Measurements from ENCODE around the gene MAZ. TPM values are rescaled to one million over a fixed set of nuclear protein-coding genes. Genes with fewer than 3 reads are reported as not detected.

Gene MAZ
- total and polyA plus RNA-seq, 4 donors = 94.9 to 170 (median 136) TPM

DNA sequence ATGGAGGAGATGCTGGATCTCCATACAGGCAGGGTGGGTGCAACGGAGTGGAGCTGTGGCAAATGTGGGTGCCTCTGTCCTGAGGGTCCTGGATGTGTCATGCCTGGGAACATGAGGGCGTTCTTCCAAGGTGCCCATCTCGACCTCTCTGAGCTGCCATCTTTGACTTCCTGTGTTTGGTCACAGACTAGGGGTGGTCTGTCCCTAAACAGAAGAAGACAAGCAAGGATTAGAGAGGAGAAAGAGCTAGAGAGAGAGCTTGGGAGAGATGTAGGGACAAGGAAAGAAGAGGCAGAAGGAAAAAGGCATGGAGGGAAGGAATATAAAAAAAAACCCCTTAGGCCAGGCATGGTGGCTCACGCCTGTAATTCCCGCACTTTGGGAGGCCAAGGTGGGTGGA is 31.6 kb upstream of the MAZ start:
- Histone ChIP-seq H3K9ac (ENCODE audit: insufficient read depth in 1 of 2, low read length in 2 of 2) (no peak overlapping the region), H3K27me3 (ENCODE audit: control insufficient read depth in 3 of 3, insufficient read depth in 3 of 3, low read length in 2 of 3) (no peaks in the 10 kb centered on the region), H3K36me3 (ENCODE audit: control insufficient read depth in 4 of 4, insufficient read depth in 4 of 4, low read length in 4 of 4) (no peaks in the 10 kb centered on the region), H3K4me1 (ENCODE audit: control insufficient read depth in 5 of 5, insufficient read depth in 5 of 5, low read length in 5 of 5) (no peaks in the 10 kb centered on the region), H3K9me3 (ENCODE audit: control insufficient read depth in 4 of 4, insufficient read depth in 3 of 4, low read length in 3 of 4) (no peaks in the 10 kb centered on the region), H3K4me3 (no peak overlapping the region), H3K27ac (ENCODE audit: low read depth in 1 of 2, low read length in 1 of 2) (no peak overlapping the region)
- no peak for DNase-seq
- 87 to 92% methylated on average over 5 of the region's 5 CpGs for WGBS, 2 donors
- ATAC-seq (ENCODE audit: insufficient read depth, low FRiP score) = no peak
- TF ChIP-seq, protein P1, sequence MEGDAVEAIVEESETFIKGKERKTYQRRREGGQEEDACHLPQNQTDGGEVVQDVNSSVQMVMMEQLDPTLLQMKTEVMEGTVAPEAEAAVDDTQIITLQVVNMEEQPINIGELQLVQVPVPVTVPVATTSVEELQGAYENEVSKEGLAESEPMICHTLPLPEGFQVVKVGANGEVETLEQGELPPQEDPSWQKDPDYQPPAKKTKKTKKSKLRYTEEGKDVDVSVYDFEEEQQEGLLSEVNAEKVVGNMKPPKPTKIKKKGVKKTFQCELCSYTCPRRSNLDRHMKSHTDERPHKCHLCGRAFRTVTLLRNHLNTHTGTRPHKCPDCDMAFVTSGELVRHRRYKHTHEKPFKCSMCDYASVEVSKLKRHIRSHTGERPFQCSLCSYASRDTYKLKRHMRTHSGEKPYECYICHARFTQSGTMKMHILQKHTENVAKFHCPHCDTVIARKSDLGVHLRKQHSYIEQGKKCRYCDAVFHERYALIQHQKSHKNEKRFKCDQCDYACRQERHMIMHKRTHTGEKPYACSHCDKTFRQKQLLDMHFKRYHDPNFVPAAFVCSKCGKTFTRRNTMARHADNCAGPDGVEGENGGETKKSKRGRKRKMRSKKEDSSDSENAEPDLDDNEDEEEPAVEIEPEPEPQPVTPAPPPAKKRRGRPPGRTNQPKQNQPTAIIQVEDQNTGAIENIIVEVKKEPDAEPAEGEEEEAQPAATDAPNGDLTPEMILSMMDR (IDR thresholded peaks at IDR 0.05; ENCODE audit: control extremely low read depth, extremely low read depth) = no peak

- no peak overlapping the region for H3K27ac ChIP-seq (ENCODE audit: low read depth in 1 of 2, low read length in 1 of 2)
- H3K36me3 ChIP-seq (ENCODE audit: control insufficient read depth in 4 of 4, insufficient read depth in 4 of 4, low read length in 4 of 4) = no peaks in the 10 kb centered on the region
- no peaks in the 10 kb centered on the region for H3K4me1 ChIP-seq (ENCODE audit: control insufficient read depth in 5 of 5, insufficient read depth in 5 of 5, low read length in 5 of 5)
- no peak for ATAC-seq (ENCODE audit: insufficient read depth, low FRiP score)
- TF ChIP-seq, protein P1 (IDR thresholded peaks at IDR 0.05; ENCODE audit: control extremely low read depth, extremely low read depth) = no peak
- H3K27me3 ChIP-seq (ENCODE audit: control insufficient read depth in 3 of 3, insufficient read depth in 3 of 3, low read length in 2 of 3) = no peaks in the 10 kb centered on the region
- H3K9me3 ChIP-seq (ENCODE audit: control insufficient read depth in 4 of 4, insufficient read depth in 3 of 4, low read length in 3 of 4) = no peaks in the 10 kb centered on the region
- 67 to 81% methylated on average over 4 of the region's 4 CpGs for WGBS, 2 donors
- no peak overlapping the region for H3K9ac ChIP-seq (ENCODE audit: insufficient read depth in 1 of 2, low read length in 2 of 2)
- no peak overlapping the region for H3K4me3 ChIP-seq
- no peak for DNase-seq
Measured at GRCh38 chr16:29775742-29776408, 30.5 kb upstream of the MAZ start.

DNA sequence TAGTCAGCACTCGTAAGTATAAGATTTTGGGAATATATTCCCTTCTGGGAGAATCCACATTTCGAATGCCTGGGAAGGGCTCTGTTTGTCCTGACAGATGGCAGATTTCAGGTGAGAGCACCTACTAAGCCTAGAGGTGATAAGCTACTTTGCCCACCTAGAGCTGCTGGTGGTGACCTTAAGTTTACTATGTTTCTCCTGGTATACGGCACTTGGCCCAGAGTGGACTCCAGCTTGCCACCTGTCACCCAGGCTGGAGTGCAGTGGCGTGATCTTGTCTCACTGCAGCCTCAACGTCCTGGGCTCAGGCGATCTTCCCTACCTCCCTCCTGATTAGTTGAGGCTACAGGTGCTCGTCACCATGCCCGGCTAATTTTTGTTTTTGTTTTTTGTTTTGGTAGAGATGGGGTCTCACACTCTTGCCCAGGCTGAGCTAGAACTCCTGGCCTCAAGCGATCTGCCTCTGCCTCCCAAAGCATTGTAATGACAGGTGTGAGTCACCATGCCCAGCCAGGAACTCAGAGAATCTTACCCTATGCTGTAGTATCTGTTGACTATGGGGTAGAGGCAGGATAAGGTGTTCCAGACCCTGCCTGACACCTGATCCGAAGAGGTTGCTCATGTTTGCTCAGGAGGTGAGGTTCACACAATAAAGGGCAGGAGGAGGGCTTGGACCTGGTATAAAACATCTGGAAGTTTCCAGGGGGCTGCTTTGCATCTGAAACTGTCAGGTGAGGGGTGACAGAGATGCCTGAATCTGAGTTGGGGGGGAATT is 28.6 kb upstream of the MAZ start, which contains the start of gene ZG16:
Gene ZG16 (plus strand): TSS at position 681 of the 775 bp plus-strand sequence. CDS start 1,011 bp downstream, outside the sequence.
- WGBS, 2 donors = 79 to 92% methylated on average over 10 of the region's 10 CpGs
- Histone ChIP-seq H3K27ac (ENCODE audit: low read depth in 1 of 2, low read length in 1 of 2) (no peak within 1 kb of the TSS), H3K9me3 (ENCODE audit: control insufficient read depth in 4 of 4, insufficient read depth in 3 of 4, low read length in 3 of 4) (no peaks in the 10 kb centered on the region), H3K4me3 (no peak within 1 kb of the TSS), H3K36me3 (ENCODE audit: control insufficient read depth in 4 of 4, insufficient read depth in 4 of 4, low read length in 4 of 4) (no peaks in the 10 kb centered on the region), H3K9ac (ENCODE audit: insufficient read depth in 1 of 2, low read length in 2 of 2) (no peak within 1 kb of the TSS), H3K27me3 (ENCODE audit: control insufficient read depth in 3 of 3, insufficient read depth in 3 of 3, low read length in 2 of 3) (no peaks in the 10 kb centered on the region), H3K4me1 (ENCODE audit: control insufficient read depth in 5 of 5, insufficient read depth in 5 of 5, low read length in 5 of 5) (no peaks in the 10 kb centered on the region)
- TF ChIP-seq, protein P1 (IDR thresholded peaks at IDR 0.05; ENCODE audit: control extremely low read depth, extremely low read depth) = no peak
- DNase-seq (no peak), ATAC-seq (ENCODE audit: insufficient read depth, low FRiP score) (no peak)

Data from lung (tissue), 12 donors.